CD4-positive, alpha-beta T cell (primary cell): Measurements from ENCODE around the gene KRTAP10-1. TPM values are rescaled to one million over a fixed set of nuclear protein-coding genes. Genes with fewer than 3 reads are reported as not detected.

ENCODE experiments used
- ATAC-seq: fragments of 200-7000 bp; cut with Tn5 transposase; one replicate; pipeline ENCODE4 v1.10.0; 2022; ENCODE audit warnings: mild to moderate bottlenecking; ENCODE audit not compliant: poor library complexity
- CTCF ChIA-PET: fragments of 350-600 bp; sonication (Branson Sonifier 250); formaldehyde crosslinking; loops from one replicate; lab custom pipeline; 2021; ENCODE audit warnings: antibody characterized with exemption, inconsistent platforms; lab: Charles Lee
- POLR2A ChIA-PET: fragments of 350-600 bp; sonication (Branson Sonifier 250); formaldehyde crosslinking; loops from one replicate; lab custom pipeline; 2021; ENCODE audit warnings: antibody characterized with exemption, inconsistent platforms; lab: Charles Lee
- DNase-seq, 14 experiments: peaks; one replicate each; pipeline ENCODE4 v3.0.0-alpha.2; 2013 to 2020; ENCODE audit warnings: mixed read lengths in 2 of 14
- H3K27ac ChIP-seq, 2 donors: one replicate each; pipeline versions ENCODE4 v1.5.1 to v1.7.0; 2013; ENCODE audit warnings: low read length in 2 of 2, low read depth in 1 of 2, mild to moderate bottlenecking in 1 of 2
- H3K27me3 ChIP-seq, 2 experiments: 1 replicate in 1 of 2; 2 replicates in 1 of 2; pipeline versions ENCODE4 v1.6.1 to v1.7.0; 2013; ENCODE audit warnings: low read length in 2 of 2, control low read depth in 1 of 2, mild to moderate bottlenecking in 1 of 2, moderate library complexity in 1 of 2; ENCODE audit not compliant: insufficient read depth in 2 of 2, control insufficient read depth in 1 of 2
- H3K36me3 ChIP-seq: one replicate; pipeline ENCODE4 v1.6.1; 2013; ENCODE audit warnings: low read length, control low read depth; ENCODE audit not compliant: insufficient read depth
- H3K4me1 ChIP-seq: one replicate; pipeline ENCODE4 v1.6.1; 2013; ENCODE audit warnings: low read length, control low read depth; ENCODE audit not compliant: insufficient read depth
- H3K4me3 ChIP-seq: one replicate; pipeline ENCODE4 v1.5.1; 2013; ENCODE audit warnings: mild to moderate bottlenecking, low read length, moderate library complexity
- H3K9me3 ChIP-seq, 2 experiments: 1 replicate in 1 of 2; 2 replicates in 1 of 2; pipeline versions ENCODE4 v1.6.1 to v1.7.0; 2013; ENCODE audit warnings: low read length in 2 of 2, mild to moderate bottlenecking in 2 of 2, control low read depth in 1 of 2, moderate library complexity in 1 of 2; ENCODE audit not compliant: control insufficient read depth in 1 of 2, insufficient read depth in 1 of 2
- H3K27ac Mint-ChIP-seq: one replicate; pipeline ENCODE4 v1.8.0; 2020; ENCODE audit warnings: mixed read lengths
- H3K27me3 Mint-ChIP-seq: one replicate; pipeline ENCODE4 v1.8.0; 2021; ENCODE audit warnings: mixed read lengths
- H3K36me3 Mint-ChIP-seq: one replicate; pipeline ENCODE4 v1.8.0; 2021; ENCODE audit warnings: low read depth, mixed read lengths
- H3K4me1 Mint-ChIP-seq: one replicate; pipeline ENCODE4 v1.8.0; 2021; ENCODE audit warnings: low read depth, mixed read lengths
- H3K4me3 Mint-ChIP-seq: one replicate; pipeline ENCODE4 v1.8.0; 2020; ENCODE audit warnings: mild to moderate bottlenecking, mixed read lengths
- H3K9me3 Mint-ChIP-seq: one replicate; pipeline ENCODE4 v1.8.0; 2020; ENCODE audit warnings: mixed read lengths
- intact Hi-C, 2 experiments: fragments of 100-400 bp; cut with DNase I in 1 of 2; cut with micrococcal nuclease in 1 of 2; formaldehyde crosslinking; loops; one replicate each; pipeline versions ENCODE4 v1.15.1 to v1.9.0; 2023 to 2025; cut with DNase I, micrococcal nuclease
- total RNA-seq, 174 experiments: library from RNA in 2 of 174; stranded (reverse) in 2 of 174; gene quantifications; one replicate each; pipeline ENCODE4 v1.2.3 and lab custom pipeline; 2021 to 2026
- TF ChIP-seq, protein P1 (sequence below): fragments of 200-600 bp; IDR thresholded peaks from one replicate; pipeline ENCODE4 v1.8.0; 2022; ENCODE audit warnings: antibody characterized with exemption, mild to moderate bottlenecking

KRTAP10-1 gene
- total RNA-seq, 2 experiments from 2014 or later, result not detected

DNA sequence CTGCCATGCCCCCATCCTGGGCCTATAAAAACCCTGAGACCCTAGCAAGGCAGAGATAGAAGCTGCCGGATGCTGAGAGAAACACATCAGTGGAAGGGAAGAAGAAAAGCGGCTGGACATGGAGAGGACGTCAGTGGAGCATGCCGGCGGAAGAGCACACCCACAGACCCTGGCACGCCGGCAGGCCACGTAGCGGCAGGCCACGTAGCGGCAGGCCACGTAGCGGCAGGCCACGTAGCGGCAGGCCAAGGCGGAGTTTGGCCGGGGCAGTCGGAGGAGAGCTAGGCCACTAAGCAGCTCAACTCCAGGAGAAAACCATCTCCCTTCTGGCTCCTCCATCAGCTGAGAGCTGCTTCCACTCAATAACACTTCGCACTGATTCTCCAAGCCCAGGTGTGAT, 49.6 kb downstream of the KRTAP10-1 start:
- Histone ChIP-seq H3K36me3 (no peaks in the 10 kb centered on the region), H3K4me3 (no peak overlapping the region), H3K9me3 (peaks cover 9 to 20% of the 10 kb centered on the region in 2 experiments), H3K27ac (no peak overlapping the region), H3K4me1 (peaks cover 10% of the 10 kb centered on the region), H3K27me3 (peaks cover 0 to 8% of the 10 kb centered on the region in 2 experiments)
- peaks cover 3% of the 10 kb centered on the region for H3K9me3 Mint-ChIP-seq
- H3K4me1 Mint-ChIP-seq, result peaks cover 6% of the 10 kb centered on the region
- H3K27me3 Mint-ChIP-seq, result peaks cover 10% of the 10 kb centered on the region
- DNase-seq (no peak), ATAC-seq (no peak)
- intact Hi-C loops, result no loop called here
- CTCF ChIA-PET, result interaction anchor here (1.1 kb wide), 1 partner anchor 10 kb away, joined by 3 read pairs; no protein-coding TSS in a partner anchor
- no peaks in the 10 kb centered on the region for H3K36me3 Mint-ChIP-seq
- POLR2A ChIA-PET, result no interaction called here
- TF ChIP-seq, protein P1, sequence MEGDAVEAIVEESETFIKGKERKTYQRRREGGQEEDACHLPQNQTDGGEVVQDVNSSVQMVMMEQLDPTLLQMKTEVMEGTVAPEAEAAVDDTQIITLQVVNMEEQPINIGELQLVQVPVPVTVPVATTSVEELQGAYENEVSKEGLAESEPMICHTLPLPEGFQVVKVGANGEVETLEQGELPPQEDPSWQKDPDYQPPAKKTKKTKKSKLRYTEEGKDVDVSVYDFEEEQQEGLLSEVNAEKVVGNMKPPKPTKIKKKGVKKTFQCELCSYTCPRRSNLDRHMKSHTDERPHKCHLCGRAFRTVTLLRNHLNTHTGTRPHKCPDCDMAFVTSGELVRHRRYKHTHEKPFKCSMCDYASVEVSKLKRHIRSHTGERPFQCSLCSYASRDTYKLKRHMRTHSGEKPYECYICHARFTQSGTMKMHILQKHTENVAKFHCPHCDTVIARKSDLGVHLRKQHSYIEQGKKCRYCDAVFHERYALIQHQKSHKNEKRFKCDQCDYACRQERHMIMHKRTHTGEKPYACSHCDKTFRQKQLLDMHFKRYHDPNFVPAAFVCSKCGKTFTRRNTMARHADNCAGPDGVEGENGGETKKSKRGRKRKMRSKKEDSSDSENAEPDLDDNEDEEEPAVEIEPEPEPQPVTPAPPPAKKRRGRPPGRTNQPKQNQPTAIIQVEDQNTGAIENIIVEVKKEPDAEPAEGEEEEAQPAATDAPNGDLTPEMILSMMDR, result no peak
- no peak overlapping the region for H3K4me3 Mint-ChIP-seq
- no peak overlapping the region for H3K27ac Mint-ChIP-seq

DNA sequence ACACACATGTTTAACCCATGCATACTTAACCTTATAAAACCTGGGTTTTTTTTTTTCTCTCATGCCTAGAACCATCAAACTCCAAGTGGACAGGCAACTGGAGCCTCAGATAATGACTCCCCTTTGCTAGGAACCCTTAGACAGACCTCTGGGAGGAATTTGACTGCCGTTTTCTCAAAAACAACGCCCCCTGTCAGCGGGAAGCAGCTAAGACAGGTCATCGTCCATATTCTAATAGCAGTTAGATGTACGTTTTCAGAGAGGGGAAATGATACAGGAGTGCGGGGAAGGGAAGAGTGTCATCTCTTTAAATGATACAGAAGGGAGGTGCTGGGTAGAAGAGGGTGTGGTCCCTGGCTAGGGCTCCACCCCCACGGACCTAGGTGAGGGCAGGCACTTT, 50.0 kb downstream of the KRTAP10-1 start:
- CTCF ChIA-PET, result interaction anchor here (1.1 kb wide), 1 partner anchor 9 kb away, joined by 3 read pairs; no protein-coding TSS in a partner anchor
- peaks cover 9 to 20% of the 10 kb centered on the region in 2 experiments for H3K9me3 ChIP-seq
- H3K4me3 Mint-ChIP-seq, result no peak overlapping the region
- no peaks in the 10 kb centered on the region for H3K36me3 ChIP-seq
- DNase-seq, result no peak
- POLR2A ChIA-PET, result no interaction called here
- H3K9me3 Mint-ChIP-seq, result peaks cover 3% of the 10 kb centered on the region
- no peak for ATAC-seq
- H3K27ac Mint-ChIP-seq, result no peak overlapping the region
- H3K27me3 ChIP-seq, result peaks cover 0 to 5% of the 10 kb centered on the region in 2 experiments
- H3K36me3 Mint-ChIP-seq, result no peaks in the 10 kb centered on the region
- no peak overlapping the region for H3K27ac ChIP-seq
- peaks cover 7% of the 10 kb centered on the region for H3K27me3 Mint-ChIP-seq
- H3K4me1 Mint-ChIP-seq, result peaks cover 9% of the 10 kb centered on the region
- H3K4me1 ChIP-seq, result peaks cover 11% of the 10 kb centered on the region
- TF ChIP-seq, protein P1, result no peak
- intact Hi-C loops, result no loop called here
- H3K4me3 ChIP-seq, result no peak overlapping the region

Other genes with a start within 250 kb of the KRTAP10-1 start
- gene PFKL, start 240.1 kb downstream of the KRTAP10-1 start, total RNA-seq, result 100 to 1,000 TPM; 115 to 117 TPM
- gene CFAP410, start 200.8 kb downstream of the KRTAP10-1 start, total RNA-seq, result 10 to 100 TPM; 50.1 to 51.6 TPM
- gene TRPM2, start 186.6 kb downstream of the KRTAP10-1 start, total RNA-seq, result 1 to 10 TPM; 1.9 to 2.9 TPM
- under 1 TPM; 0.55 to 0.61 TPM for gene LRRC3, start 84.7 kb downstream of the KRTAP10-1 start, total RNA-seq
- not detected for gene KRTAP10-2, start 11.3 kb upstream of the KRTAP10-1 start, total RNA-seq
- gene KRTAP10-3, start 18.6 kb upstream of the KRTAP10-1 start, total RNA-seq, result not detected
- gene KRTAP10-4, start 33.5 kb upstream of the KRTAP10-1 start, total RNA-seq, result not detected
- gene KRTAP10-5, start 40.4 kb upstream of the KRTAP10-1 start, total RNA-seq, result not detected
- not detected for gene KRTAP10-6, start 52.3 kb upstream of the KRTAP10-1 start, total RNA-seq
- not detected for gene KRTAP10-7, start 60.4 kb upstream of the KRTAP10-1 start, total RNA-seq
- not detected for gene KRTAP10-8, start 71.9 kb upstream of the KRTAP10-1 start, total RNA-seq
- gene KRTAP10-9, start 86.9 kb upstream of the KRTAP10-1 start, total RNA-seq, result not detected
- gene KRTAP10-10, start 97.2 kb upstream of the KRTAP10-1 start, total RNA-seq, result not detected
- not detected for gene KRTAP10-11, start 106.2 kb upstream of the KRTAP10-1 start, total RNA-seq
- not detected for gene KRTAP12-4, start 114.5 kb upstream of the KRTAP10-1 start, total RNA-seq
- not detected for gene KRTAP12-3, start 117.7 kb upstream of the KRTAP10-1 start, total RNA-seq
- gene KRTAP12-2, start 126.7 kb upstream of the KRTAP10-1 start, total RNA-seq, result not detected
- gene KRTAP12-1, start 142.0 kb upstream of the KRTAP10-1 start, total RNA-seq, result not detected
- not detected for gene KRTAP10-12, start 157.0 kb upstream of the KRTAP10-1 start, total RNA-seq
- gene TSPEAR, start 171.4 kb upstream of the KRTAP10-1 start, total RNA-seq, result not detected